Calu3 (cell line): ENCODE measurements around the gene RNF180. TPM values are rescaled to one million over a fixed set of nuclear protein-coding genes. Genes with fewer than 3 reads are reported as not detected.

Source experiments
- BruUV-seq: library from RNA; stranded (reverse); fragments of 400-500 nt; replicated peaks from 2 replicates; lab custom pipeline; 2021; lab: Mats Ljungman, UMichigan
- CTCF ChIA-PET: fragments of 300-600 bp; sonication (Branson Sonifier 250); formaldehyde crosslinking; loops from one replicate; lab custom pipeline; 2022; ENCODE audit warnings: antibody characterized with exemption; lab: Charles Lee
- DNase-seq: peaks from one replicate; pipeline ENCODE4 v3.0.0; 2022
- H3K27ac Mint-ChIP-seq: one replicate; pipeline ENCODE4 v1.8.0; 2022; ENCODE audit warnings: mixed read lengths; ENCODE audit not compliant: unreplicated experiment
- H3K27me3 Mint-ChIP-seq: one replicate; pipeline ENCODE4 v1.8.0; 2022; ENCODE audit warnings: mixed read lengths; ENCODE audit not compliant: unreplicated experiment
- H3K36me3 Mint-ChIP-seq: one replicate; pipeline ENCODE4 v1.8.0; 2022; ENCODE audit warnings: mild to moderate bottlenecking, moderate library complexity, mixed read lengths; ENCODE audit not compliant: insufficient read depth, unreplicated experiment
- H3K4me1 Mint-ChIP-seq: one replicate; pipeline ENCODE4 v1.8.0; 2022; ENCODE audit warnings: mild to moderate bottlenecking, low read depth, mixed read lengths; ENCODE audit not compliant: unreplicated experiment
- H3K4me3 Mint-ChIP-seq: one replicate; pipeline ENCODE4 v1.8.0; 2022; ENCODE audit warnings: mild to moderate bottlenecking, low read depth, moderate library complexity, mixed read lengths; ENCODE audit not compliant: unreplicated experiment
- H3K9me3 Mint-ChIP-seq: one replicate; pipeline ENCODE4 v1.8.0; 2022; ENCODE audit warnings: low read depth, mixed read lengths; ENCODE audit not compliant: unreplicated experiment
- CTCF ChIP-seq: fragments of 200-600 bp; IDR thresholded peaks from one replicate; pipeline ENCODE4 v1.8.0; 2022; ENCODE audit warnings: antibody characterized with exemption; ENCODE audit not compliant: unreplicated experiment
- intact Hi-C: fragments of 100-400 bp; cut with micrococcal nuclease; formaldehyde crosslinking; loops from one replicate; pipeline ENCODE4 v1.10.0; 2022; ENCODE audit not compliant: unreplicated experiment
- total RNA-seq: library from RNA; stranded (reverse); gene quantifications from 2 replicates; pipeline ENCODE4 v1.2.3, GENCODE V29; 2022

RNF180 gene
- total RNA-seq, 1 experiment from 2014 or later = 2.1 TPM

GRCh38 chr5:64201996-64202395, 36.4 kb downstream of the RNF180 start:
- no peak overlapping the region for H3K4me3 Mint-ChIP-seq
- intact Hi-C loops = no loop called here
- no peaks in the 10 kb centered on the region for H3K4me1 Mint-ChIP-seq
- H3K27me3 Mint-ChIP-seq = no peaks in the 10 kb centered on the region
- no peak overlapping the region for H3K27ac Mint-ChIP-seq
- DNase-seq = no peak
- no peaks in the 10 kb centered on the region for H3K36me3 Mint-ChIP-seq
- CTCF ChIA-PET = no interaction called here
- H3K9me3 Mint-ChIP-seq = no peaks in the 10 kb centered on the region
- no peak for TF ChIP-seq CTCF
- BruUV-seq = no TSS peak

DNA sequence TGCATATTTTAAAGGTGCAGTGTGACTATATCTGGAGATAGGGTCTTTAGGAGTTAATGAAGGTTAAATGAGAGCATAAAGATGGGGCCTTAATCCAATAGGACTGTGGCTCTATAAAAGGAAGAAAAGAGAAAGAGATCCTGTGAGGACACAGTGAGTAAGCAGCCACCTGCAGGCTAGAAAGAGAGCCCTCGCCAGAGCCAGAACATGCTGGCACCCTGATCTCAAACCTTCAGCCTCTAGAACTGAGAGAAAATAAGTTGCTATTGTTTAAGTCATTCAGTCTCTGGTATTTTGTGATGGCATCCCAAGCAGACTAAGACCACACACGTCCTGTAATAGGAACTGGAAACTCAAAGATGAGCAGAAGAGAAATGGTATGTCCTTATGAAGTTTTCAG, 41.0 kb downstream of the RNF180 start:
- Mint-ChIP-seq H3K27ac (no peak overlapping the region), H3K4me1 (peaks cover 9% of the 10 kb centered on the region), H3K36me3 (no peaks in the 10 kb centered on the region), H3K9me3 (no peaks in the 10 kb centered on the region), H3K4me3 (no peak overlapping the region), H3K27me3 (no peaks in the 10 kb centered on the region)
- intact Hi-C loops = loop anchor here (5.0 kb wide), 1 partner anchor 804 kb away; no protein-coding TSS in a partner anchor
- CTCF ChIA-PET = no interaction called here
- no peak for TF ChIP-seq CTCF
- DNase-seq = no peak
- BruUV-seq = no TSS peak

DNA sequence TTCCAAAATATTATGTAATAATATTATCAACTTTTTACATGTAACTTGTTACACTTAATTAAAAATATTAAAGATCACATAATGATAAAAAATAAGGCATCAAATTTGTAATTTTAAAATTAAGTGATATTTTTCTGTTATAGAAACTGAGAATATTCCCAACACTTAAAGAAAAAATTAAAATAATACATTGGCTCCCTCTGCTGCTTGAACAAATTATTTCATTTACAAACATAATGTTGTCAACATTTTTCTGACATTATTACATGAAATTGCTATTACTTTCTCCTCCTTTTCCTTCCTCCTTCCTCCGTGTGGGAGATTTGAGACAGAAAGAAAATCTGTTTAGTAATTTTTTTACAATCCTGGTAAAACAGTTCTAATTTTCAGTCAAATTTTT, 42.3 kb downstream of the RNF180 start:
- BruUV-seq = no TSS peak
- TF ChIP-seq CTCF = no peak
- DNase-seq = peak; percentile 3
- intact Hi-C loops = loop anchor here (1.0 to 5.0 kb wide), 3 partner anchors 60 to 806 kb away; no protein-coding TSS in a partner anchor
- H3K4me3 Mint-ChIP-seq = no peak overlapping the region
- H3K4me1 Mint-ChIP-seq = peaks cover 9% of the 10 kb centered on the region
- CTCF ChIA-PET = interaction anchor here (4.4 kb wide), 1 partner anchor 60 kb away, joined by 13 read pairs; no protein-coding TSS in a partner anchor
- H3K27ac Mint-ChIP-seq = no peak overlapping the region
- no peaks in the 10 kb centered on the region for H3K27me3 Mint-ChIP-seq
- H3K9me3 Mint-ChIP-seq = no peaks in the 10 kb centered on the region
- H3K36me3 Mint-ChIP-seq = no peaks in the 10 kb centered on the region

DNA sequence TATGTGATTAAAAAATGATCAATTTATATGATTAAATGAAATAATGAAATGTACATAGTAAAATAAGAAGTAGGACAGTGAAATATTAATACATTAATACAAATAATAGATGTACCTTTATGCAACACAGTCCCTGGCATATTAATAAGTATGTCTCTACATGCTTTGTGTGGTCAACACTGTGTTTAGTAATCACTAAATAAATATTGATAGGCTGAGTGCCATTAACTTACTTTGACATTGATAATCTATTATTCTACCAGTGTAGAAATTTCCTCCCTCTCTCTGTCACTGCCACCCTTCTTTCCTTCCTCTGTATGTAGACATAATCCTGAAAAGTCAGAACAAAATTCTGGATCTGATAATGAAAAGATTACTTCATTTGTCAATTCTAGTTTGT, 43.7 kb downstream of the RNF180 start:
- Mint-ChIP-seq H3K4me3 (no peak overlapping the region), H3K27me3 (no peaks in the 10 kb centered on the region), H3K36me3 (no peaks in the 10 kb centered on the region), H3K9me3 (no peaks in the 10 kb centered on the region), H3K4me1 (peaks cover 9% of the 10 kb centered on the region), H3K27ac (no peak overlapping the region)
- TF ChIP-seq CTCF = no peak
- CTCF ChIA-PET = interaction anchor here (4.4 kb wide), 1 partner anchor 61 kb away, joined by 13 read pairs; no protein-coding TSS in a partner anchor
- no peak for DNase-seq
- BruUV-seq = no TSS peak
- intact Hi-C loops = loop anchor here (5.0 kb wide), 1 partner anchor 807 kb away; no protein-coding TSS in a partner anchor
